Activated T-cell treated with anti-CD3 and anti-CD28 coated beads for 4 hours (primary cell): ENCODE results near the gene PLEKHD1.
"Not testable (repeated sequence)": the region's sequence is repeated elsewhere in the genome, so short reads cannot be mapped to it uniquely, and the experiment has no call there.

ENCODE experiments used
- DNase-seq: peaks from one replicate; pipeline ENCODE4 v3.0.0-alpha.2; 2020

PLEKHD1 gene

DNA sequence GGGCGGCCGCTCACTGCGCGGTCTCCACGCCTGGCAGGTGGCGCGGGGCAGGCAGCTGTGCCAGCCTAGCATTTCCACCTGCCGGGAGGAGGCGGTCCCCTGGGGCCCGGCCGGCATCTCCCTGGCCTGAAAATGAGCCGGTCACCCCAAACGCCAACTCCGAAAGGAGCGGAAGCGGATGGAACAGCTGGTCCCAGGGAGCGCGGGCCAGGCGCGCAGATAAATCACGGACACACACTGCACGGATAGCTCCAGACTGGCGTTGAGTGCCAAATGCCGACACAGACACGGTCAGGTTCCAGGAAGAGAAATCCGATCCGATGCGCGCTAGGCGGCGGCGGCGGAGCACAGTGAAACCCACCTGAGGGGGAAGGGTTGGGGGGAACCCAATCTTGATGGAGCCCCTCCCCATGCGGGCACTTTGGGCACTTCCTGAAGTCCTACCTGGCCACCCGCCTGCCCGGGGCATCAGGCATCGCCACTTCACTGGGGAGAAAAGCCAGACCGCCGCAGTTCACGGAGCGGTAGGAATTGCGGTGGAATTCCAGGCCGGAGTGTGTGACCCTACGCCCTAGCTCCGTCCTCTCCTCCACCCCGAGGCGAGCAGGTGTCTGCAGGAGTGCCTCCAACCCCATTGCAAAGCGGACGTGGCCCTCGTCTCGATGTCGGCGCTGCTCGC is 624 bp upstream of the PLEKHD1 start:
- no peak for DNase-seq

DNA sequence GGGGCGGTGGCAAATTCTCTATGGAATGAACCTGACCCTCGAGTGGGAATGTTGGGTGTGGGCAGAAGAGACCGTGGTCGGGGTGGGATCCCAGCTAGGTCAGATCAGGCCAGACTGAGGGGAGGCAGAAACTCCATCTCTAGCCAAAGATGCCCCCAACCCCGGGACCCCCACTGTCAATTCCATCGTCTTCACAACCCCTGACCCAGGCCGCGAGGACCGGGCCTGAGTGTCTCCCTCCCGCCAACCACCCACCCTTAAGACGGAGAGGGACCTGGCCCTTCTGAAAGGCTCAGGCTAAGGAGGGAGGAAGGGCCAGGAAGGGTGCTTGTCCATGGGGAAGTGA is 760 bp downstream of the PLEKHD1 start:
- no peak for DNase-seq

DNA sequence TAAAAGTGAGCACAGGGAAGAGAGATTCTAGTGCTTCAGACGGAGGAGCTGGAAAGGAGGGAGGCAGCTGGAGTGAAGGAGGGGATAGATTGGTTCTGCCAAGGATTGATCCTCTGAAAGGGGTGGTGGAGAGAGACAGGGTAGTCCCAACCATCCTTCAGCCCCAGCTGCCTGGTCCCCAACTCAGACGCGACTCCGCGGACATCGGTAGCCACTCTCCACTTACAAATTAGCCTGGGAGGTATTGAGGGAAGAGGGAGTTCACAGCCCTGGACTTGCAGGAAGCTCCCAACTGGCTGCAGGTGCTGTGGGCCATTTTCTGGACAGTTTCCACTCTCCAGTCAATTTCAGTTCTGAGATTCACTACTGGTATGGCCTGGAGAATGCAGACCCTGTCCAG is 1.2 kb downstream of the PLEKHD1 start:
- no peak for DNase-seq

DNA sequence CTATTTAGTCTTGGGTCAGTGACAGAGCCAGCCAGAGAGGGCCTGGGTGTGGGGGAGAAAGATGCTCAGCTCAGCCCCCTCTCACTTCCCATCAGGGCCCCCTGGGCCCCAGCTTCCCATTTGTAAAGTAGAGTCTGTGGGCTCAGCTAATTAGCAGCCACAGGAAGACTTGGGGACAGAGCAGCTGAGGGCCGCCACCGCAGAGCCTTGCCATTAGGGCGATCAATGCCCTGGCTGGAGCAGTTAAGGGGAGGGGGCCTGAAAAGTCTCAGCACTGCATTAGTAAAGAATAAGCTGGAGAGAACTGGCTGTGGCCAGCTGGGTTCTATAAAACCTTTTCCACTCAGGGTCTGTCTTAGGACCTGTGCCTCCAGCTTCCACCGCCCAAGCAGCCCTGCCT is 2.7 kb downstream of the PLEKHD1 start:
- no peak for DNase-seq

DNA sequence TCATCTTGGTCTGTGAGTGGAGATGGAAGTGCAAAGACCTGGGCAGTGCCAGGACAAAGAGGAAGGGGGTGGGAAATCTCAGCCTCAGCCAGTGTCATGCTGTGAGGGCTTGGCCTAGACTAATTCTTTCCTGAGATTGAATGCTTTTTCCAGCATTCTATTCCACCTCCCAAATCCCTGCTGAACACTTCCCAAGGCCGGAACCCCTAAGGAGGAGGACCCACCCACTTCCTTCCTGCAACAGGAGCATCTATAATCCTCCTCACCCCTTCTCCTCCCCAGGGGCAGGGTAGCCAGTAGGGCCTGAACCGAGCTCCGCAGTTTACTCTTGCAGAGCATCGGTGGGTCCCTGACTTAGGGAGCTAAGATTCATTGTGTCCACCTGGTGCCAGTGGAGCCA is 3.2 kb downstream of the PLEKHD1 start:
- DNase-seq: no peak

DNA sequence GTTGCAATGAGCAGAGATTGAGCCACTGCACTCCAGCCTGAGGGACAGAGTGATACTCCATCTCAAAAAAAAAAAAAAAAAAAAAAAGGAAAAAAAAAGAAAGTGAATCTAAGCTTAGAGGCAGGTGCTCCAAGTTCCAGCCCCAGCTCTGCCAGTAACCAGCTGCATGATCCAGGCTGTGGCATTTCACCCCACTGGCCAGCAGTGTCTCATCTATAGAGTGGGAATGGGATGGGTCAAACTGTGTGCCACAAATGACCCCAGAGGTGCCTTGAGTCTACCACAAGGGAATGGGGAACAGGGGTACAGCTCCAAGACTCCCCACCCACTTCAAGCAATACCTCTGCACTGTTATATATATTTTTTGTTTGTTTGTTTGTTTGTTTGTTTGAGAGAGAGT is 5.0 kb downstream of the PLEKHD1 start:
- DNase-seq: no peak

DNA sequence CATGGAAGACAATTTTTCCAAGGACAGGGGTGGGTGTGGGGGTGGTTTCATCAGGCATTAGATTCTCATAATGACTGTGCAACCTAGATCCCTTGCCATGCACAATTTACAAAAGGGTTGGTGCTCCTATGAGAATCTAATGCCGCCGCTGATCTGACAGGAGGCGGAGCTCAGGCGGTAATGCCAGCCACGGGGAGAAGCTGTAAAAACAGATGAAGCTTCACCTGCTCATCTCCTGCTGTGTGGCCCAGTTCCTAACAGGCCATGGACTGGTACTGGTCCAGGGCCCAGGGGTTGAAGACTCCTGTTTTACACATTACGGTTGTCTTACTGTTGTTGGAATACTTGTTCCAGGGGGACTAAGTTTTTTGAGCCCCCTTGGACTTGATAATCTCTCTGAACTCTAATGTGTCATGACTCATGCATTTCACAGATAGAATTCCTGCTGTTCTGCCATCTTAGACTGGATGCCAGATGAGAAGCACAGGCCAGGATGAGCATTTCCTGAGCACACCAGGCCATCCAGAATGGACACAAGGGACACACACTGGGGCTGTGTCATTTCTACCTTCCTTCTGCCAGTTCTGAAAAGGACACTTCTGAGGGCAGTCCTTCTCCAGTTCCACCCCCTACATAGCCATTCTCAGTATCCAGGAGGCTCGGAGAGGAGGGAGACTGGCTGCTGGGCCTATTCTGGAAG is 5.8 kb downstream of the PLEKHD1 start:
- DNase-seq: no peak

DNA sequence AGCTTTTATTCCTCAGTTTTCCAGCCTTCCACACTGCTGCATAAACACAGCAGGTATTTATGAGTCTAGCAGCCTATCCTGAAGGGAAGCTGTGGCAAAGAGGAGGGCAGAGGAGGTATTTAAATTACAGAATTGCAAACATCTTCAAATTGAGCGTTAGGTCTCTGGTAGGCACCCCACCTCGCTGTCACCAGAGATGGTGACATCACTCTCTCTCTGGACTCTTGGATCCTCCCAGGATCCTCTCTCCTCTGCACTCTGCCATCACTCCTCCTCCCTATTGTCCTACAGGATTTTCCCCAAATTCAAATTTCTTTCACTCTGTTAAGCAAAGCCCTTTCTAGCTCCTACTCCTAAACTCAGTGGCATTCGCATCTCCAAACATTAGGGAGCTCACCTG is 6.7 kb downstream of the PLEKHD1 start:
- DNase-seq: no peak

DNA sequence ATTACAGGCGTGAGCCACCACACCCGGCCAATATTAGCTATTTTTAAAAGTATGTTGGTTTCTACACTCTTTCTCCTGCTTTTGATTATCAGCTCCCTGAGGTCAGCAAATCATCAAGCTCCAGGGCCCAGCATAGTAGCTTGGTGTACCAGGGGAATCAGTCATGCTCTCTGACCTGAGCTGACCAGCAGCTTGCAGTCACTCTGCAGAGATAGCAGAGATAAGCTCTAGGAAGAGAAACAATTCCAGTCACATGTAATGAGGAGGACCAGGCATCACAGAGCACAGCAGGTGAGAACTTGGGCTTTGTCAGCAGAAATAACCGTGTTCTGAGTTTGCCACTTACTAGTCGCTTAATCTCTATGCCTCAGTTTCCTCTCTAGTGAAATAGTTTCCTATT is 8.5 kb downstream of the PLEKHD1 start:
- no peak for DNase-seq

DNA sequence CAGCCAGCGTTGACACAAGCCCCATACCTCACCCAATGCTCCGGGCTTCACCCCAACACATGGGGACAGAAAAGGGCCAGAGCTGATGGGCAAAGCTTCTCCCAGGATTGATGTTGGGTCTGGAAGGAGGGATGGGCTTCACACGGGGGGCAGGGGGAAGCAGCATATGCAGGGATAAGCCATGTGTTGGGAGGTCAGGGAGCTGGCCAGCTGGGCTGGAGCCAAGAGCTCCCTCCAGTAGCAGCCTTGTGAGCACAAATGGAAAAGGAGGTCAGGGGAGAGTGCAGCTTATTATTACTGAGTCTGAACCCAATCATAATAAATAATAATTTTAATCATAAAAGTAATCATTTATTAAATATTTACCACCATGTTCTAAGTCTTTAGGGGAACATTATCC is 9.3 kb downstream of the PLEKHD1 start:
- no peak for DNase-seq

DNA sequence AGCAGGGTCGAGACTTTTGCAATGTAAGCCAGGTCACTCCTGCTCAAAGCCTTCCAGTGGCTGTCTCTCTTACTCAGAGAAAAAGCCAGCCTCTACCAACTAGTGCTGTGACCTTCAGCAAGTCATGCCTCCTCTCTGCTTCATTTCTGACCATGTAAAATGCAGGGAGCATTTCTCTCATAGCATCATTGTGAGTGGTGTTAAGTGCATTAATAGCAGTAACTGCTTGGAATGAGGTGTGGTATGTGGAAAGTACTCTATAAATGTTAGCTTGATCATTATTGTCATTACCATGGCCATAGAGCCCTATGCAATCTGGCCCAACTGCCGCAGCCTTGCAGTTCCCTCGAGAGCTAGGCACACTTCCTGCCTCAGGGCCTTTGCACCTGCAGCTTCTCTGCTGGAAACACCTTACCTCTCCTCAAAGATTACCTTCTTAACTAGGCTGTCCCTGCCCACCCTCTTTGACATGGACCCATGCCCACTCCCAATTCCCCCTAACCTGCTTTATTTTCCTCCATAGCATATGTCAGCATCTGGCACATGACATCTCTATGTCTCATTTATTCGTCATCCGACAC is 10.9 kb downstream of the PLEKHD1 start:
- no peak for DNase-seq

DNA sequence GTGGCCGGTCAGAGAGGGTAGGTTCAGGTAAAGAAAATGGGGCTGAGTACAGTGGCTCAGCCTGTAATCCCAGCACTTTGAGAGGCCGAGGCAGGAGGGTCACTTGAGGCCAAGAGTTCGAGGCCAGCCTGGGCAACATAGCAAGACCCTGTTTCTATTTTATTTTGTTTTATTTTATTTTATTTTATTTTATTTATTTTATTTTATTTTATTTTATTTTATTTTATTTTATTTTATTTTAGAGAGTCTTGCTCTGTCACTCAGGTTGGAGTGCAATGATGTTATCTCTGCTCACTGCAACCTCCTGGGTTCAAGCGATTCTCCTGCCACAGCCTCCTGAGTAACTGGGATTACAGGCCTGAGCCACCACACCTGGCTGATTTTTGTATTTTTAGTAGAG is 13.3 kb downstream of the PLEKHD1 start:
- not testable (repeated sequence) for DNase-seq

DNA sequence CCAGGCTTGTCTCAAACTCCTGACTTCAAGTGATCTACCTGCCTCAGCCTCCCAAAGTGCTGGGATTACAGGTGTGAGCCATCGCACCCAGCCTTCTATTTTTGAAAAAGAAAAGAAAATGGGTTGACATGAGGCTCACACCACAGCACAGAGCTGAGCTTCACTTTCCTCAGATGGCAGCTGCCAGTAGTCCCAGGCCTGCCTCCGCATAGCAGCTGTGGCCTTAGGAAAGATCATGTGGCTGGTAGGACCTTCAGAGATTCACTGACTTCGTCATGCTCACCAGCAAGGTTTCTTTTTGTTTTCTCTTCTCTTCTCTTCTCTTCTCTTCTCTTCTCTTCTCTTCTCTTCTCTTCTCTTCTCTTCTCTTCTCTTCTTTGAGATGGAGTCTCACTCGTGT is 13.8 kb downstream of the PLEKHD1 start:
- not testable (repeated sequence) for DNase-seq

DNA sequence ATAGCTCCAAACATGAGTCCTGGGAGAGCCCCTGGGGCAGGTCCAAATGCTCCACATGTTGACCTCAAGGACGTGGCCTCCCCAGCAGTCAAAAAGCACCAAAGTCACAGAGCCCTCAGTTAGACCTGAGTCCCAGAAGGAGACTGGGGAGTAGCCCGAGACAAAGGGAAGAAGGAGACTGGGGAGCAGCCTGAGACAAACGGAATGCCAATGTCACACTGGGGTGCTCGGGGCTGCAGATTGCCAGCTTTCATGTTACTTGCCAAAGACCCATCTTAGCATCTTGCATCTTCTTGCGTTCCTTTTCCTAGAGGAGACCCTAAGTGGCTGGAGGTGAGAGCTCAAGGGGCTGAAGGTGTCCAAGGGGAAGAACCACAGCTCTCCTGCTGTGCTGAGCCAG is 14.9 kb downstream of the PLEKHD1 start:
- DNase-seq: no peak

DNA sequence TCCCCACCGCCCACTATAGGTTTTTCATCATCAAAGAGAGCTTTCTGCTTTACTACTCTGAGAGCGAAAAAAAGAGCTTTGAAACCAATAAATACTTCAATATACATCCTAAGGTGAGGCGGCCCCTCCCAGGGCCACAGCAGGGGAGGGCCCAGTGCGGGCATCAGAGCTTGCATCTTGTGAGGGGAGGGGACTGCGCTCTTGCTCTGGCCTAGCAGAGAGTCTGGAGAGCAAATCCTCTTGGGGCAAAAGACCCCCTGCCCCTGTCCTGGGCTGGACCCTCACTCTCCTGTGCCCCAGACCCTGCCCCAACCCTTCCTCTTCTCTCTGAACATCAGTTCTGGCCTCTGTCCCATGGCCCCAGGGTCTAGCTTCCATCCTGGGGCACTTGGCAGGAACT is 15.6 kb downstream of the PLEKHD1 start:
- DNase-seq: no peak

DNA sequence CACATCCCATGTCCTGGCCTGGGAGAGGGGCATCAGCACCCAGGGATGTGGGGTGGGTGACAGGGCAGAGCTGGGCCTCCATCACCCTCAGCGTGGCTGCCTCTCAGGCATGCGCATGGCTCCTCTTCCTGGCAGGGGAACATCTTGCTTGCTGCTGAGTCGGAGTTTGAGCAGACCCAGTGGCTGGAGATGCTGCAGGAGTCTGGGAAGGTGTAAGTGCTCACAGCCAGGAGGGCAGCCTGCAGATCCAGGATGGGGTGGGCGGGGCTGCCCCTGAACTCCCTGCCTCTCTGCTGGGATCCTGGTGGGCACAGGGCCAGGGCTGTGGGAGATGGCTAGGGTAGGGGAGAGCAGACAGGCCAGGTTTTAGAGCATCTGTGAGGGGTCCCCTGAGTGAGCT is 16.2 kb downstream of the PLEKHD1 start:
- no peak for DNase-seq

DNA sequence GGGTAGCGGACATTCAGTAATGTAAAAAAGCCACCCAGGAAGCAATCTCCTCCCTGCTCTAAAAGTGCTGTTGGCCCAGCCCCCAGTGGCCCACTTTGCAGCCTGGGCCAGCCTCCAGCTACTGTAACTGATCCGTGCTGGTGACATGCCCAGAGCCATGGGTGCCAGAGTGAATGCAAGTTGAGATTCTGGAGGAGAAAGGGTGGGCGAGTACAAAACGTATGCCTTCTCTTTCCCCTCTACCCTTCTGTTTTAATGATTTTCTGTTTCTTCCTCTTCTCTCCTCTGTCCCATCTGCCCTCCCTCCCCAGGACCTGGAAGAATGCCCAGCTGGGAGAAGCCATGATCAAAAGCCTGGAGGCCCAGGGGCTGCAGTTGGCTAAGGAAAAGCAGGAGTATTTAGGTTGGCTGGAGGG is 16.9 kb downstream of the PLEKHD1 start:
- no peak for DNase-seq

DNA sequence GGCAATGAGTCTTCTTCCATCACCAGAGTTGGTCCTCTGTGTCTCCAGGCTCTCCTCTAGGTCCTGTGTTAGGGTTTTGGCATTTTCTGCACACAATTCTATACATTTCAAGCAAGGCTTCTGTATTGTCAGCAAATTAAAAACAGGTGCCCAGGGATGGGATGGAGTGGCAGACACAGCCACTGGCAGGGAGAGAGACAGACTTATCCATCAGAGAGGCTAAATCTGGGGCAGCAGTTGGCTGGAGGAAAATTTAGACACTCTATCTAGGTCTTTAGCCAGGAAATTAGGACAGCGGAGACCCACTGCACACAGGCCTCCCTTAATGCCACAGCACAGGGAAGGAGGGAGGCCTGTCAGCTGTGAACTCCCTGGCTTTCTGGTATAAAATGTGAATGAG is 20.2 kb downstream of the PLEKHD1 start:
- no peak for DNase-seq

DNA sequence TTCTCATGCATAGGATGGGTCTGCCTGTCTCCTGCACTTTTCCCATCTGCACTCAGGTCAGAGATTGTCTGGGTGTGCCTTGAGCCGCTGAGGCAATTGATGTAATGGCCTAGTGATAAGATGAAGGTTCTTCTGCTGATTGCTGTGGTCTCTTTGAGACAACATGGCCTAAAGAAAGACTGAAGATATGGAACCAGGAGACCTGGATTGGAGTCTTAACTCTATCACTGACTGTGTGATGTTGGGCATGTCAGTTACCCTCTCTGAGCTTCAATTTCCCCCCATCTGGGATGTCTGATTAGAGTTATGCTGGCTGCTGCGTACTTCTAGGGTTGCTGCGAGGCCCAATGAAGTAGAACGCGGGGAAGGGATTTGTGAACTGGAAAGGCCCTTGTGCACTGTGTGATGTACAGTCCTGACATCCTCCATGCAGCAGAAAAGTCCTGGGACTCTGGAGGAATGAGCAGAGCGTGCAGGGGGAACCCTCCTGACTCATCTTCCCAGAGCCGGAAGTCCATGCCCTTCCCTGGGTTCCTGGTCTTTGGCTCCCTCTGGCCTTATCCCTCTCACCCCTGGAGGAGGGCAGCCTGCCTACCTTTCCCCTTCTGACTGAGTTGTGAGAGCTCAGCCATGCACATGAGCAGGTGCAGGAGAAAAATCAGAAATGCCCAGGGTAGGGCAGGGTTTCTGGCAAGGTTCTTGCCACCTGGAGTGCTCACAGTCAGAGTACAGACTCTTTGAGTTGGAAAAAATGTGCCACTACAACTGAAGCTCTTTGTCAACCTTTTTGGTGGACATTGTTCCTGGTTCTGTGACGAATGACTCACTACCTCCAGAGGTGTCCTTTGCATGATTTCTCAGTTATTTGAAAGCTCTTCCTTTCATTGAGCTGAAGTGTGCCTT is 21.1 kb downstream of the PLEKHD1 start:
- no peak for DNase-seq

DNA sequence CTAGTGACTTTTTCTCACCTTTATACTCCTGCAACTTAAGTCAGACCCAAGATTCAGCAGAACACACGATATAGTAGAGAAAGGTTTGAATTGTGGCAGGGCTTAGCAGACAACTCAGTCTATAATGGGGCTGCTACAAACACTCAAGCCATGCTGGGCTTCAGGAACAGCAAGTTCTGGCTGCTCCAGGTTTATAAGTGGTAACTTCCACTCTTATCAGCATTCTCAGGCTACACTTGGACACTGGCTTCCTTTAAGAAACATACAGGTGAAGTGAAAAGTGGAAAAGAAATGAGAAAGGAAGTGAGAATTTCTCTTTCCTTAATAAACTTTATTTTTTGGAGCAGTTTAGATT is 21.7 kb downstream of the PLEKHD1 start:
- DNase-seq: no peak

DNA sequence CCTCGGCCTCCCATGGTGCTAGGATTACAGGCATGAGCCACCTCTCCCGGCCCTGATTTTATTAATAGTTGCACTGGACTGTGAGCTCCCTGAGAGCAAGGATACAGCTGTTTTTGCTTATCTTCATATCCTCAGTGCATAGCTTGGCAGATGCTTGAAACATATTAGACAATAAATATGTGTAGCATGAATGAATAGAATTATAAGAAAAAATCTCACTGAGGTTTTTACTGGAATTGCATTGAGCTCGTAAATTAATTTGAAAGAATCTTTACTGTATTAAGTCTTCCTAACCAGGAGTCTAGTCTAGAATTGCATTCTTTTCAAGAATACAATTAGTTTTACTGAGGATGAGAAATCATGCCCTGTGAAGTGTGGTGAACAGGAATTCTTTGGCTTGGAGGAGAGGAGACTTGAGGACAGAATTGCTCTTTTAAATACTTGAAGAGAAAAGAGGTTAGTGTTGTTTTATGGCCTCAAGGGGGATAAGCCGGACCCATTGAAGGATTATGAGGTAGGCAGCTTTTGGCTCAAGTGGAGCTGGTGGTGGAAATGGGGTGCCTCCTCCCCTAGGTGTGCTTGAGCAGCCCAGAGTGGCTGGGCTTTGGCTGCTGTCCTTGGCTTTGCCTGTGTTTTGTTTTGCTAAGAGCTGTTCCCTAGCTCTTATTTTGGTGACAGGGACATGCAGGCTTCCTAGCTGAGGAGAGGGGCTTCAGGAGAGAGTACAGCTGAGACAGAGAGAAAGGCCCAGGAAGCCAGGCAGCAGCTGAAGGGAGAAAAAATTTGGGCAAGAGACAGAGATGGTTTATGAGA is 34.0 kb downstream of the PLEKHD1 start:
- no peak for DNase-seq

DNA sequence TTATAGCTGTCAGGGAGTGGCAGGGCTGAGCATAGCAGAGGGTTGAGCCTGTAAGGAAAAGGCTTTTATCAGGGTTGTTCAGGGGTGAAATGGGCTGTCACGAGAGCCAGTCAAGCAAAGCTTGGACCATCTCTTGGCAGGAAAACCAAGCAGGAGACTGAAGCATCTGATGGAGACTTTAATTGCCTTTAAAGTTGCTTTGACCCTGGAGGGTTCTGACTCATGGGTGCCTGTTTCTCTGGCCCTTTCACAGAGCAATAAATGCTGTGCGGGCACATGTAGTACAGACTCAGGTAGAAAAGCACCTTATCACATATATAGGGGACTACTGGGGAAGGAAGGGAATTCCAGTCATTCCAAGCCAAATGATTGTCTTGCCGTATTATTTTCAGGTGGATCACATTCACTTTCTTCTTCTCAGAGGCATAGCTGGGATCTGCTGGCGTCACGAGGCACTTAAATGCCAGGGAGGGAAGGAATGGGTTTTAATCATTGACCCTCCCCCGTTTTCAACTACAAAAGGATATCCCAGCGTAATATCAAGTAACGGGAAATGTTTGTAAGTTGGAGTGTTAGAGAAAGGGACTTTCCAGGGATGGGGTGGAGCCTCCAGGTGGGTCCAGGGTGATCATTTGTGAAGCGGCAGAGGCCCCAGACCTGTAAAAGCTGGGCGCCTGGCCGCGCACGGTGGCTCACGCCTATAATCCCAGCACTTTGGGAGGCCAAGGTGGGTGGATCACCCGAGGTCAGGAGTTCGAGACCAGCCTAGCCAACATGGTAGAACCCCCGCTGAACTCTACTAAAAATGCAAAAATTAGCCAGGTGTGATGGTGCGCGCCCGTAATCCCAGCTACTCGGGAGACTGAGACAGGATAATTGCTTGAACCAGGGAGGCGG is 34.9 kb downstream of the PLEKHD1 start:
- no peak for DNase-seq
